PFSK-1 (cell line): Measurements from ENCODE around the gene CCDC85C.

Experiments
- FOXP2 ChIP-seq: optimal IDR thresholded peaks from 2 replicates; pipeline ENCODE3; 2011; ENCODE audit warnings: borderline replicate concordance, control low read depth, inconsistent platforms; ENCODE audit not compliant: insufficient read depth; ENCODE audit errors: extremely low read length, extremely low read depth
- POLR2AphosphoS5 ChIP-seq: IDR thresholded peaks from 2 replicates; pipeline ENCODE4 v1.6.1; 2012; ENCODE audit warnings: low read depth, mild to moderate bottlenecking, control low read depth, low read length, moderate library complexity
- REST ChIP-seq, 2 experiments: IDR thresholded peaks; 2 replicates each; pipeline versions ENCODE4 v1.6.1 to v1.8.0; 2011 to 2012; ENCODE audit warnings: low read depth in 2 of 2, low read length in 2 of 2, control low read depth in 1 of 2, inconsistent platforms in 1 of 2, mild to moderate bottlenecking in 1 of 2, moderate library complexity in 1 of 2; ENCODE audit not compliant: insufficient read depth in 1 of 2
- SIN3A ChIP-seq: IDR thresholded peaks from 2 replicates; pipeline ENCODE4 v1.6.1; 2012; ENCODE audit warnings: mild to moderate bottlenecking, low read length, moderate library complexity, borderline replicate concordance; ENCODE audit not compliant: insufficient read depth
- TAF1 ChIP-seq: IDR thresholded peaks from 2 replicates; pipeline ENCODE4 v1.6.1; 2012; ENCODE audit warnings: low read length, control low read depth, borderline replicate concordance; ENCODE audit not compliant: insufficient read depth

CCDC85C gene

GRCh38 chr14:99522934-99523703 lies 80.9 kb downstream of the CCDC85C start:
- TF ChIP-seq REST (IDR thresholded peaks at IDR 0.05; ENCODE audit: insufficient read depth in 1 of 2, low read depth in 2 of 2, low read length in 2 of 2) (no peak), POLR2AphosphoS5 (no peak), SIN3A (no peak), FOXP2 (no peak), TAF1 (no peak)

- TF ChIP-seq POLR2AphosphoS5 (no peak), TAF1 (0 out of 2 replicates have a peak, but pooled peaks have one; percentile 46), SIN3A (no peak), REST (IDR thresholded peaks at IDR 0.05; ENCODE audit: insufficient read depth in 1 of 2, low read depth in 2 of 2, low read length in 2 of 2) (no peak), FOXP2 (no peak)
Observed at GRCh38 chr14:99522457-99522891, 81.5 kb downstream of the CCDC85C start.

- no peak for TF ChIP-seq SIN3A
- no peak for TF ChIP-seq FOXP2
- TF ChIP-seq REST (IDR thresholded peaks at IDR 0.05; ENCODE audit: insufficient read depth in 1 of 2, low read depth in 2 of 2, low read length in 2 of 2) = no peak
- no peak for TF ChIP-seq TAF1
- no peak for TF ChIP-seq POLR2AphosphoS5
Observed at GRCh38 chr14:99522025-99522401, 82.0 kb downstream of the CCDC85C start.

- no peak for TF ChIP-seq SIN3A
- TF ChIP-seq REST (IDR thresholded peaks at IDR 0.05; ENCODE audit: insufficient read depth in 1 of 2, low read depth in 2 of 2, low read length in 2 of 2) = no peak
Observed at GRCh38 chr14:99521176-99522024, 82.6 kb downstream of the CCDC85C start.
